Stimulated activated CD4-positive, alpha-beta T cell treated with anti-CD3 and anti-CD28 coated beads, TNF-alpha, amount 100 ng/mL, for 48 hours (primary cell): ENCODE results near the gene HS6ST2.
A peak's percentile ranks its signal among the peaks of the same experiment; 100 is the strongest.

ENCODE experiments used
- DNase-seq, 3 donors: peaks; one replicate each; pipeline ENCODE4 v3.0.0-alpha.2; 2020; ENCODE audit warnings: low read depth in 3 of 3

The HS6ST2 gene

GRCh38 chrX:132795181-132795580 is 163.2 kb downstream of the HS6ST2 start:
- DNase-seq, result no peak

GRCh38 chrX:132791714-132792113 is 166.7 kb downstream of the HS6ST2 start:
- DNase-seq, result no peak

GRCh38 chrX:132790329-132790728 is 168.1 kb downstream of the HS6ST2 start:
- no peak for DNase-seq

- DNase-seq, result no peak
Measured at GRCh38 chrX:132786217-132786616, 172.2 kb downstream of the HS6ST2 start.

GRCh38 chrX:132778917-132779316 is 179.5 kb downstream of the HS6ST2 start:
- DNase-seq, result no peak

- DNase-seq, result no peak
Measured at GRCh38 chrX:132776486-132777210, 181.8 kb downstream of the HS6ST2 start.

GRCh38 chrX:132775263-132775823 is 183.1 kb downstream of the HS6ST2 start:
- DNase-seq, result peak in 1 of 3 donors; percentile 6

GRCh38 chrX:132774010-132774714 is 184.3 kb downstream of the HS6ST2 start:
- DNase-seq, result no peak

GRCh38 chrX:132769609-132770008 is 188.8 kb downstream of the HS6ST2 start:
- no peak for DNase-seq

GRCh38 chrX:132766452-132766851 is 192.0 kb downstream of the HS6ST2 start:
- DNase-seq, result no peak

- no peak for DNase-seq
Measured at GRCh38 chrX:132763528-132763927, 194.9 kb downstream of the HS6ST2 start.

GRCh38 chrX:132758759-132759158 is 199.7 kb downstream of the HS6ST2 start:
- no peak for DNase-seq

GRCh38 chrX:132757066-132757623 is 201.3 kb downstream of the HS6ST2 start:
- no peak for DNase-seq

GRCh38 chrX:132756439-132756838 is 202.0 kb downstream of the HS6ST2 start:
- no peak for DNase-seq

- no peak for DNase-seq
Measured at GRCh38 chrX:132751063-132751690, 207.3 kb downstream of the HS6ST2 start.

GRCh38 chrX:132750331-132751062 is 207.9 kb downstream of the HS6ST2 start:
- no peak for DNase-seq

- no peak for DNase-seq
Measured at GRCh38 chrX:132749406-132749805, 209.0 kb downstream of the HS6ST2 start.

- DNase-seq, result no peak
Measured at GRCh38 chrX:132748909-132749308, 209.5 kb downstream of the HS6ST2 start.

- no peak for DNase-seq
Measured at GRCh38 chrX:132748268-132748667, 210.2 kb downstream of the HS6ST2 start.

GRCh38 chrX:132745593-132745992 is 212.8 kb downstream of the HS6ST2 start:
- DNase-seq, result no peak

GRCh38 chrX:132744470-132744869 is 214.0 kb downstream of the HS6ST2 start:
- DNase-seq, result no peak

GRCh38 chrX:132743086-132743485 is 215.3 kb downstream of the HS6ST2 start:
- no peak for DNase-seq
